Astrocyte (in vitro differentiated cells and primary cell): ENCODE data around the gene AKNAD1.

Source experiments
- EZH2 ChIP-seq: IDR thresholded peaks from 2 replicates; pipeline ENCODE4 v1.6.1; 2012; ENCODE audit warnings: mild to moderate bottlenecking, low read length, inconsistent platforms; ENCODE audit not compliant: insufficient read depth
- TF ChIP-seq, protein P1 (sequence below): IDR thresholded peaks from 2 replicates; pipeline ENCODE4 v1.5.1; 2011; ENCODE audit warnings: low read depth, mild to moderate bottlenecking, inconsistent platforms, low read length, moderate library complexity; ENCODE audit not compliant: insufficient read depth

DNA sequence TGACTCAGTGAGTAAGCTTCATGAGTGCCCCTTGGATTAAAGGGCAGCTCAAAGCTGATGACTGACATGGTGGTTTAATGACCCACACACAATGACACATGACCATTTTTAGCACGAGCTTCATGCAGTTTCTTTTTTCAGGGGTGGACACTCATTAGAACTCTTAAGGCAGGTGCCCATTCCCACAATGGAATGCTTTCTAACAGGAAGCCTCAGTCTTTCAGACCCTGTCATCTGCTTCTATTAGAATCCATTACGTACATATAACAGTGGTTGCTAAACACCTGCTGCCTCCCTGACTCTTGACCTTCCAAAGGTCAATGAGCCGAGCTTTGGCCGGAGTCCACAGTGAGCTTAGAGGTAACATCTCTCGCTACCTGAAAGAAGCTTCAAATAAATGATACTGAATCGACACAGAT lies 27.4 kb downstream of the AKNAD1 start:
- TF ChIP-seq, protein P1, sequence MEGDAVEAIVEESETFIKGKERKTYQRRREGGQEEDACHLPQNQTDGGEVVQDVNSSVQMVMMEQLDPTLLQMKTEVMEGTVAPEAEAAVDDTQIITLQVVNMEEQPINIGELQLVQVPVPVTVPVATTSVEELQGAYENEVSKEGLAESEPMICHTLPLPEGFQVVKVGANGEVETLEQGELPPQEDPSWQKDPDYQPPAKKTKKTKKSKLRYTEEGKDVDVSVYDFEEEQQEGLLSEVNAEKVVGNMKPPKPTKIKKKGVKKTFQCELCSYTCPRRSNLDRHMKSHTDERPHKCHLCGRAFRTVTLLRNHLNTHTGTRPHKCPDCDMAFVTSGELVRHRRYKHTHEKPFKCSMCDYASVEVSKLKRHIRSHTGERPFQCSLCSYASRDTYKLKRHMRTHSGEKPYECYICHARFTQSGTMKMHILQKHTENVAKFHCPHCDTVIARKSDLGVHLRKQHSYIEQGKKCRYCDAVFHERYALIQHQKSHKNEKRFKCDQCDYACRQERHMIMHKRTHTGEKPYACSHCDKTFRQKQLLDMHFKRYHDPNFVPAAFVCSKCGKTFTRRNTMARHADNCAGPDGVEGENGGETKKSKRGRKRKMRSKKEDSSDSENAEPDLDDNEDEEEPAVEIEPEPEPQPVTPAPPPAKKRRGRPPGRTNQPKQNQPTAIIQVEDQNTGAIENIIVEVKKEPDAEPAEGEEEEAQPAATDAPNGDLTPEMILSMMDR, result no peak
- TF ChIP-seq EZH2, result no peak
